ENCODE measurements around the gene GPR107.

GPR107 gene

DNA sequence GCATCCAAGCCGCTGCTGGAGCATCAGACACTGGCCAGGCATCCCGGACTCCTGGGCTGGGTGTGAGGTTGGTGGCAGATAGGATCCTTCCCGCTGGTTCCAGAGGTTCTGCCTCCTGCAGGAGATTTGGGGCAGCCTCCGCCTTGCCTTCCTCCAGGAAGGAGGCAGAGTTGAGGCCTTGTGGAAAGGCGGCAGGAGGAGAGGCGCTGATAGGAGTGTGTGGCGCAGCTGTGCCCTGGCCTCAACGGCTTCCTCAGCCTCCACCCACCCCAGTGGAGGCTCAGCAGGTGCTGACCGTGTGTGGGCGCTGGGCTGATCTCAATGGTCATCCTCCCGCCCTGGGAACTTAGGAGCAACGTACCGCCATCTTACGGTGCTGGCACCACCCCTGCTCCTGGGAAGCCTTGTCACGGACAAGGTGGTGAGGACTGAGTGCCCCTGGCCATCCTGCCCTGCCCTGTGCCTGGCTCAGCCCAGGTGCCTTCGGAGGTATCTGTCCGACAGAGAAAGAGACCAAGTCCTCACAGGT lies 128.7 kb downstream of the GPR107 start:
- no peak overlapping the region for H3K27ac ChIP-seq

DNA sequence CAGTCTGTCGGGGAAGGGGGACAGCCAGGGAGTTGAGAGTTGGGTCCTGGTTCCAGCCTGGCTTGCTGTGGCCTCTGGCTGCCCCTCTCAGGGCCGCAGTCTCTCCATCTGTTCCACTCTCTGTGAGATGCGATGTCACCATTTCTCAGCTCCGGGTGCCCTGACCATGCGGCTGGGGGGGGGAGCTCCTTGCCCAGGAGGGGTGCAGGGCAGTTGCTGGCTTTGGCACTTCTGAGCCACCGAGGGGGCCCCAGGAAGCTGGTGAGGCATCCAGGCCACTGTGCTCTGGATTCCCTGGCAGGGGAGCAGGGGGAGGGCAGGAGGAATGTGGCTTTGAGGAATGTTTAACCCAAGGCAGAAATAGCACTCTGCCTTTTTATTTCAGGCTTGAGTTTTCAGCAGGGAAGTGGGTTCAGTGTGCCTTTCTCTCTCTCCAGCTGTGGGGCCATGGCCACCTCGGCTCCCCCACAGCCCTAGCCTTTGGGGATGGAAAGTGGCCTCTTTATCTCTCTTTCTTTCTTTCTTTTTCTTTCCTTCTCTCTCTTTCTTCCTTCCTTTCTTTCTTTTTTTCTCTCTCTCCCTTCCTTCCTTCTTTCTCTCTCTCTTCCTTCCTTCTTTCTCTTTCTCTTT lies 129.5 kb downstream of the GPR107 start:
- no peaks in the 10 kb centered on the region for H3K4me1 ChIP-seq (ENCODE audit: low read depth, poor library complexity, severe bottlenecking)
- H3K36me3 ChIP-seq (ENCODE audit: insufficient read depth), result no peaks in the 10 kb centered on the region
- H3K9ac ChIP-seq, result no peak overlapping the region
- H3K27ac ChIP-seq, result no peak overlapping the region
- TF ChIP-seq, protein P1, sequence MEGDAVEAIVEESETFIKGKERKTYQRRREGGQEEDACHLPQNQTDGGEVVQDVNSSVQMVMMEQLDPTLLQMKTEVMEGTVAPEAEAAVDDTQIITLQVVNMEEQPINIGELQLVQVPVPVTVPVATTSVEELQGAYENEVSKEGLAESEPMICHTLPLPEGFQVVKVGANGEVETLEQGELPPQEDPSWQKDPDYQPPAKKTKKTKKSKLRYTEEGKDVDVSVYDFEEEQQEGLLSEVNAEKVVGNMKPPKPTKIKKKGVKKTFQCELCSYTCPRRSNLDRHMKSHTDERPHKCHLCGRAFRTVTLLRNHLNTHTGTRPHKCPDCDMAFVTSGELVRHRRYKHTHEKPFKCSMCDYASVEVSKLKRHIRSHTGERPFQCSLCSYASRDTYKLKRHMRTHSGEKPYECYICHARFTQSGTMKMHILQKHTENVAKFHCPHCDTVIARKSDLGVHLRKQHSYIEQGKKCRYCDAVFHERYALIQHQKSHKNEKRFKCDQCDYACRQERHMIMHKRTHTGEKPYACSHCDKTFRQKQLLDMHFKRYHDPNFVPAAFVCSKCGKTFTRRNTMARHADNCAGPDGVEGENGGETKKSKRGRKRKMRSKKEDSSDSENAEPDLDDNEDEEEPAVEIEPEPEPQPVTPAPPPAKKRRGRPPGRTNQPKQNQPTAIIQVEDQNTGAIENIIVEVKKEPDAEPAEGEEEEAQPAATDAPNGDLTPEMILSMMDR (conservative IDR thresholded peaks at IDR 0.05; ENCODE audit: low read depth, low read length), result no peak
- no peak overlapping the region for H3K4me2 ChIP-seq
- no peaks in the 10 kb centered on the region for H4K20me1 ChIP-seq (ENCODE audit: insufficient read depth)
- no peaks in the 10 kb centered on the region for H3K79me2 ChIP-seq (ENCODE audit: insufficient read depth, low read depth)
- no peak overlapping the region for H3K4me3 ChIP-seq (IDR thresholded peaks at IDR 0.05; ENCODE audit: insufficient read depth, low read depth, low read length)
- no peaks in the 10 kb centered on the region for H3K27me3 ChIP-seq (ENCODE audit: insufficient read depth, low read depth)
- no peak overlapping the region for H2AFZ ChIP-seq (ENCODE audit: low read depth)

More for the DNA sequence above, 128.7 kb downstream of the GPR107 start:
- H3K27me3 ChIP-seq (ENCODE audit: insufficient read depth, low read depth), result no peaks in the 10 kb centered on the region
- no peak overlapping the region for H3K9ac ChIP-seq
- no peaks in the 10 kb centered on the region for H3K36me3 ChIP-seq (ENCODE audit: insufficient read depth)
- no peak overlapping the region for H3K4me3 ChIP-seq (IDR thresholded peaks at IDR 0.05; ENCODE audit: insufficient read depth, low read depth, low read length)
- H3K4me1 ChIP-seq (ENCODE audit: low read depth, poor library complexity, severe bottlenecking), result no peaks in the 10 kb centered on the region
- no peak overlapping the region for H3K4me2 ChIP-seq
- TF ChIP-seq, protein P1 (conservative IDR thresholded peaks at IDR 0.05; ENCODE audit: low read depth, low read length), result no peak
- no peaks in the 10 kb centered on the region for H3K79me2 ChIP-seq (ENCODE audit: insufficient read depth, low read depth)
- H2AFZ ChIP-seq (ENCODE audit: low read depth), result no peak overlapping the region
- no peaks in the 10 kb centered on the region for H4K20me1 ChIP-seq (ENCODE audit: insufficient read depth)

DNA sequence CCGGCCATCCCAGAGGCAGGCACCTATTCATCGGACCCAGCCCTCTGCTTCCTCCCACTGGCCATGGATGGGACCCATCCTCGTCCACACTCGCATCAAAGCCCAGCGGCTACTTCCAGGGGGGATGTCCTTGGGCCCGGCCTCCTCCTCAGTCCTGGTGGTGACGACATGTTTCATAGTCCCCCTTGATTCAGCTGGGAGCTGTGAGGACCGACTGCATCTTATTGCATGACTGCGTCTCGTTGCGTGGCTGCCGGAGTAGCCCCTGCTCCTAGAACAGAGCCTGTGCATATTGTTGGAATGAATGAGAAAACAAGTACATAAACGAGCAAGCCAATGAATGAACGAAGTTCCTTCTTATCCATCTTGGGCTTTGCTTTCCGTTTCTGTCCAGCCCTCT lies 131.3 kb downstream of the GPR107 start:
- TF ChIP-seq, protein P1 (conservative IDR thresholded peaks at IDR 0.05; ENCODE audit: low read depth, low read length), result no peak
- Histone ChIP-seq H3K27me3 (ENCODE audit: insufficient read depth, low read depth) (no peaks in the 10 kb centered on the region), H3K36me3 (ENCODE audit: insufficient read depth) (no peaks in the 10 kb centered on the region), H3K9ac (no peak overlapping the region), H3K4me3 (IDR thresholded peaks at IDR 0.05; ENCODE audit: insufficient read depth, low read depth, low read length) (no peak overlapping the region), H3K4me2 (no peak overlapping the region), H3K27ac (no peak overlapping the region), H4K20me1 (ENCODE audit: insufficient read depth) (no peaks in the 10 kb centered on the region), H2AFZ (ENCODE audit: low read depth) (no peak overlapping the region), H3K4me1 (ENCODE audit: low read depth, poor library complexity, severe bottlenecking) (no peaks in the 10 kb centered on the region), H3K79me2 (ENCODE audit: insufficient read depth, low read depth) (no peaks in the 10 kb centered on the region)

DNA sequence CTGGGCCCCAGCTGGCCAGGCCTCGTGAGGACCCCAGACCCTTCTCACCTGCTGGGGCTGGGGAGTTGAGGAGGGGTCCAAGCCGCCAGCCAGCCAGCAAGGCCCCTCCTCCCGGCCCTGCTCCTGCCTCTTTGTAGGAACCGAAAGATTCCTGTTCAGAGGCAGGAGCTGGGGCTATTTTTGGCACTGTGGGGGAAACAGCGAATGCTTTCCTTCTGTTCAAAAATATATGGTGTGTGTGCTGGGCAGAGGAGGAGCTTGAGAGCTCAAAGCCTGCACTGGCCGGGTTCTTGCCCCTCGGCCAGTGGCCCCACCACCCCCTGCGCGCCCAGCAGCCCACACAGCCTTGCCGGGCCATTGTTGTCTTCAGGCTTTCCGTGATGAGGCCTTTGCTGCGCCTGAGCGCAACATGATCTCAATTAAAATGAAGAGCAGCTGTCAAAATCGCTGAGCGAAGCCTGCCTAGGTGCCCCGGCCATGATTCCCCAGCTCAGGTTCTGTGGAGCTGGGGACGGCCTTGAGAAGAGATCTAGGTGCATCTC lies 131.9 kb downstream of the GPR107 start:
- Histone ChIP-seq H4K20me1 (ENCODE audit: insufficient read depth) (no peaks in the 10 kb centered on the region), H3K4me3 (IDR thresholded peaks at IDR 0.05; ENCODE audit: insufficient read depth, low read depth, low read length) (no peak overlapping the region), H3K79me2 (ENCODE audit: insufficient read depth, low read depth) (no peaks in the 10 kb centered on the region), H3K4me1 (ENCODE audit: low read depth, poor library complexity, severe bottlenecking) (no peaks in the 10 kb centered on the region), H3K4me2 (no peak overlapping the region), H3K27ac (no peak overlapping the region), H3K9ac (no peak overlapping the region), H3K36me3 (ENCODE audit: insufficient read depth) (no peaks in the 10 kb centered on the region), H2AFZ (ENCODE audit: low read depth) (no peak overlapping the region), H3K27me3 (ENCODE audit: insufficient read depth, low read depth) (no peaks in the 10 kb centered on the region)
- TF ChIP-seq, protein P1 (conservative IDR thresholded peaks at IDR 0.05; ENCODE audit: low read depth, low read length), result no peak

Data from KMS-11 (cell line).